SKM-1 treated with dmso at 0.1 percent for 144 hours (cell line): Measurements from ENCODE around the gene PKNOX2.

Source experiments
- DNase-seq: peaks from one replicate; lab custom pipeline; 2025; ENCODE audit not compliant: unreplicated experiment; lab: John Stamatoyannopoulos, UW

PKNOX2 gene

GRCh38 chr11:125351033-125351867 lies 186.7 kb downstream of the PKNOX2 start:
- DNase-seq = no peak

DNA sequence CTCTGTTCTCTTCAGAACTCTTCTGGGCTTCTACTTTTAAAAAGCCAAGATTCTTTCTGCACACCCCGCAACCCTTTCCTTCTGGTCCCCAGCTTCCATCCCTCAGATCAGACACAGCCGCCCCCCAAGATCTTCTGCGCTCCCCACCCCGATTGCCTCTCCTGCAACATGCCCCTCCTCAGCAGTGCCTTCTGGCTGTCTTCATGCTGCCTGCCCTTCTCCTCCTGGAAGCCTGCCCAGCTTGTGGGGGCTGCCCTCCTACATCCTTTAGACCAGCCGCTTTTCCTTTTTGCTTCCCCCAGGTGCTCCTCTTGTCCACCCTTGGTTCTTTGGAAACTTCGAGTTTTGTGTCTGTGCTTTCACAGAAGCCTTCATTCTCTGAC lies 187.3 kb downstream of the PKNOX2 start:
- no peak for DNase-seq

- DNase-seq = no peak
These were observed 192.2 kb downstream of the PKNOX2 start for GRCh38 chr11:125356797-125357196.

GRCh38 chr11:125357551-125357950 lies 193.0 kb downstream of the PKNOX2 start:
- DNase-seq = no peak

DNA sequence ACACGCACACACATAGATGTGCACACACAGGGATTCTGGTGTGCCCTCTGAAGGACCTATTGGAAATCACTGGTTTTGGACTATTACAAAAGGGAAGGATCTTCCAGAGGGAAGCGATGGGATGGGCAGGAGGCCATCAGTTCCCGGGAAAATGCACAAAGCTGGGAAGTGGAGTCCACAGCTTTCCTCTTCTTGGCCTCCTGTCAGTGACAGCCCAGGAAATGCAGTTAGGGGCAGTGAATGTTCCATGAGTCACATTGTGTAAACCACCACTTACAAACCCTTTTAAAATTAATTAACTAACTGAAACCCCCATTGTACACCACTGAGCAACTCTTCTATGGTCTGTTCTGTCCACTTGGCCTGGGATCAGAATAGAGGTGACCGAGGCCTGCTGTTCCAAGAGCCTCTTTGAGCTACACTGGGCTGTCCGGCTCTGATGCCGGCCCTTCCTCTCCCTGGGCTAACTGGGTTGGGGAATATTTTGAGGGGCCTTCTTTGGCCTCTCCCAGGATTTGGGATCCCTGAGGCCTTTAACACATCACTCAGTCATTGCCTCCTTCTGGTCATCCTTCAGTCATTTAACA lies 193.8 kb downstream of the PKNOX2 start:
- no peak for DNase-seq

GRCh38 chr11:125359130-125359529 lies 194.6 kb downstream of the PKNOX2 start:
- no peak for DNase-seq

DNA sequence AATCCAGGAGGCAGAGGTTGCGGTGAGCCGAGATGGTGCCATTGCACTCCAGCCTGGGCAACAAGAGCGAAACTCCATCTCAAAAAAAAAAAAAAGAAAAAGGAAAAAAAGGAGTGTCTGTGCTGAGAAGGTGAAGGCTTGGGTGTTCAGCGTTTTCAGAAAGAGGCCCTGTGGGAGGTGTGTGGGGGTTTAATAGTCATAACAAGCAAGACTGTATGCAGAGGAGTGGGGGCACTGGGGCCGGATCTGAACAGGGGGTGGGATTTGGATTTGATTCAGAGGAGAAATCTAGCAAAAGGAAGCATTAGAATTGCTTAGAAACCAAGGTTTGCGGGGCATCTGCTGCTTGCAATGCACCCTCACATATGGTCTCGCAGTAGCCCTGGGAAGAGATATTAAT lies 195.5 kb downstream of the PKNOX2 start:
- no peak for DNase-seq

GRCh38 chr11:125364121-125364826 lies 199.7 kb downstream of the PKNOX2 start:
- no peak for DNase-seq

- DNase-seq = no peak
These were observed 200.8 kb downstream of the PKNOX2 start for GRCh38 chr11:125365196-125365931.

GRCh38 chr11:125367710-125368109 lies 203.2 kb downstream of the PKNOX2 start:
- no peak for DNase-seq

- no peak for DNase-seq
These were observed 204.2 kb downstream of the PKNOX2 start for GRCh38 chr11:125368757-125369156.

GRCh38 chr11:125369808-125370207 lies 205.3 kb downstream of the PKNOX2 start:
- DNase-seq = no peak

DNA sequence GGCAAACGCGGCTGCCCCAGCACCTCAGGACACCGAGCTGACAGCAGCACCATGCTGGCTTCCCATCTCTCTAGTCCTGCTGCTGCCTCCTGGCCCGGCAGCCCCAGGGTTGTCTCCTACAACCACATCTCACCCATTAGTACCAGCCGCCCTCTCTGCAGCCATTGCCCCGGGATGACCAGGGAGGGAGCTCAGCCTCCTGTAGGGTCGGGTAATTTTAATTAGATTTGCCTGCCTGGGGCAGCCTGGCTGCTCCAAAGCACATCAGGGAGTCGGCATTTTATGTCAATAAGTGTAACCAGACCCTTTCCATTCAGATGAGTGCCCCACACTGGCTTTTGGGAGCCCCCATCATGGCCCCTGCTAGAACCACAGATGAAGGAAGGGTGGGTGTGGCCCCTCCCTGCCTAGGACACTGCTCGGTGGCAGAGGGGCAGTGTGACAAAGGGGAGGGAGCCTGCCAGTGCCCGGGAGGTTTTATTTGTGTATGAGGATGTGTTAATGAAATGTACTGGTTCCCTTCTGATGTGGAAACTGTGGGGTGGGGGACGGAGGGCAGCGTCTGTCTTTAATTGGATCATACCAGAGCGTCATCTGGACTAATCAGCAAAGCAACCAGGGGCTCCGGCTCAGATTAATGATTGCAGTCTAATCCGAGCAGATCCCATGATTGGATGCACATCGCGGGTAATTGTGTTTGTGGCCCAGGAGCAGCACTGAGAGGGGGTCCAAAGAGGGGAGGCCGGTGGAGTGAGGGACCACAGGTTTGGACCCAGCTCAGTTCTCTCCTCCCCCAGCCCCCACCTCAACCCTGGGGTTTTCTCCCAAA lies 206.2 kb downstream of the PKNOX2 start:
- no peak for DNase-seq

DNA sequence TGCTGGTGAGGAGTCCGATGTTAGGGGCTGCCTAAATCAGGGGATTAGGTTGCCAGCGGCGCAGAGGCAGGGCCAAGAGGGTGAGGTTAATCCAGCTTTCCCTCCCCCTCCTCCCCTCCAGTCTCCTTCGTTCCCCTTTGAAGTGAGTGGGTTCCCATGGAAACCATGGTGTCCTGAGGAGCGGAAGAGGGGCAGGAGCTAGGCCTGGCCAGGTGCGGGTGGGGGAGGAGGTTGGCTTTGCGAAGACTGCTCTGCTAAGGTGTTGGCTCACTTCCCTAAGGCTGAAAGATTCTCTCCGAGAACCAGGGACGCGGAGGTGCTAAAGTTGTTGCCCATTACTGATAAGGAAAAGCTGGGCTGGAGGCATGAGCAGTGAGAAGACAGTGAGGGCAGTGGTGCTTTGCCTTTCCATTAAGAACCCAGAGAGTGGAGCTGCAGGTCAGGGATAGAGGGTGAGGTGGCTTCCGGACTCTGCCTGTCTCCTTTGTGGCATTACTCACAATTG lies 206.9 kb downstream of the PKNOX2 start:
- no peak for DNase-seq

DNA sequence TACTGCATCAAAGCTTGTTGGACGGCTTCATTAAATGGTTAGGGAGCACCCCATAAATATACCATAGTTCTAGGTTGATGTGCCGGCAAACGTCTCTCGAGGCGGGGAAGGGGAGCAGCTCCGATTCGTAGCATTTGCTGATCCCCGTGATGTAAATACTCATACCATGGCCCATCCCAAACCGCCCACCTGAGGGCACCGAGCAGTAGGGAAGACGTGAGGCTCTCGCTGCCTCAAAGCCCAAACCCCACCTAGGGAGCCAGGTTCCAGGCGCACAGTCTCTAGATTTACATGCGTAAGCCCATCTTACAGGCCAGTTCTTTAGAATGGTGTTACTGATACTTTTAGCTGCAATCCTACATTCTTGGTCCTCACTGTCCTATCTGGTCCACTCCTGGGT lies 207.5 kb downstream of the PKNOX2 start:
- DNase-seq = no peak

DNA sequence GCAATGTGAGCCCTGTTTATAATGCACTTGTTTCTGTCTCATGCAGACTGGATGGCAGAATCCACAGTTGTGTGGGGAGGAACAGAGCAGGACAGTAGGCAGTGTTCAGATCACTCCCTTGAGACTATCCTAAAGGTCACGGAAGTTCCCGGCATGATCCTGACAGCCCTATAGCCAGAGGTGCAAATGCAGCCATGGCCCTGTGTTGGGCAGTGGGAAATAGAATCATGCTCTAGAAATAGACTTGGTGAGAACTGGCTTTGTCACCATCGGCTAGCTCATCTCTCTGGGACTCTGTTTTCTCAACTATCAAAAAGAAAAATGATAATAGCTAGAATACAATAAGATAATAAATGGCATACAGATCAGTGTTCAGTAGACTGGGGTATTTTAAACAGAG lies 208.4 kb downstream of the PKNOX2 start:
- no peak for DNase-seq

DNA sequence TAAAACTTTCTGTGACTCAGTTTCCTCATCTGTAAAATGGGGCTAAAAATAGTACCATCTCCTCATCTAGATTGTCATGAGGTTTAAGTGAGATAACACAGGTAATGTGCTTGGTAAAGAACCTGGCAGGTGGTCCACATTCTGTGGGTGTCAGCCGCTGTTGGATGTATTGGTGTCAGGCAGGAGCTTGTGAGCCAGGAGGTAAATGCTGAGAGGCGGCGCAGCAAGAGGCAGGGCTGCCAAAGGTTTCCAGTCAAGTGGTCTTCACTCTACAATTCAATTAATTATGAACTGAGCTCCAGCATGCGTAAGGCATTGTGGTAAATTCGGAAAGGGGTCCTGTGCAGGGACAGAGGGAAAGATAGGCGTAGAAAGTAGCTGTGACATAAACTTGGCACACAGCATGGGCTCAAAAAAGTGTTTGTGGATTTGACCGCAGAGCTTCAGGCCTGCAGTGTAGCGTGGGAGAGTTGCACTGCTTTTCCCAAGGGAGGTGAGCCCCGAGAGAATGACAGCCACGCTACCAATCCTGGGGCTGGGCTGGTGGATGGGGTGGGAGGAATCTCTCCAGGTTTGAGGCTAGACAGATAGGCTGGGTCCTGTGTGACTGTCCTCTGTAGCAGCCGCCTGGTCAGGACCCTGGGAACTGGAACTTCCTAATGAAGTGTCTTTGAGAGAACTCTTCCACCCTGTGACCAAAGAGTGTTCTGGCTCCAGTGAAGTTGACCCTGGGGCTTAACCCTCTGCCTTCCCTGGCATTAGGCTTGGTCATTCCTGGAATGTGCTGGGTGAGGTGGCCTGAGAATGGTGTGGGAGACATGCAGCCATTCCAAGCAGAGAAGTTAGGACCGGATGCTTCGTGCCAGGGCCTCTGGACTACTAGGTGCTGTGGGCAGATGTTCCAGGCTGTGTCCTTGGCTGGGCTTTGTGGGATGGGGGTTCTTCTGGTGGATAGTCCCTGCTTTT lies 209.2 kb downstream of the PKNOX2 start:
- DNase-seq = no peak

DNA sequence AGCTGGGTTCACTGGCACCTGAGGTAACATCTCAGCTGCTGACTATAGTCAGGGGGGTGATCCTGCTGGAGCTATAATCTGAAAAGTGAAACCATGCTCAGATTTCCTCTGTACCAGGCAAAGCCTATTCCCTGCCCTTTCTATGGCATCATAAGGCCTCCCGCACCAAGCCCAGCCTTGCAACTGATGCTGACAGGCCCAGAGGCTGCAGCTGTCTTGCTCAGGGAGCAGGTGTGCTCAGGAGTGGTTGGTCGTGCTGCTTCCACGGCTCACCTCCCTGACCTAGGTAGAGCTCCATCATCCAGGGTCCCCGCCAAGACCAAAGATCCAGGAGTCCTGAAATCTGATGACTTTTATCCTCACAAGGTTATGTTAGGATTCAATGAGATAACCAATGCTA lies 209.8 kb downstream of the PKNOX2 start:
- no peak for DNase-seq

- no peak for DNase-seq
These were observed 210.6 kb downstream of the PKNOX2 start for GRCh38 chr11:125375146-125375545.
